Activated CD8-positive, alpha-beta T cell treated with anti-CD3 and anti-CD28 coated beads for 36 hours (primary cell): ENCODE measurements around the gene HNRNPK. TPM values are rescaled to one million over a fixed set of nuclear protein-coding genes. Genes with fewer than 3 reads are reported as not detected.
A peak's percentile ranks its signal among the peaks of the same experiment; 100 is the strongest.

Experiments used
- ATAC-seq: fragments of 200-7000 bp; cut with Tn5 transposase; one replicate; pipeline ENCODE4 v1.10.0; 2021; ENCODE audit warnings: mild to moderate bottlenecking, moderate library complexity
- CTCF ChIA-PET: fragments of 350-600 bp; sonication (Branson Sonifier 250); formaldehyde crosslinking; loops from one replicate; lab custom pipeline; 2021; ENCODE audit warnings: antibody characterized with exemption; lab: Charles Lee
- POLR2A ChIA-PET: fragments of 350-600 bp; sonication (Branson Sonifier 250); formaldehyde crosslinking; loops from one replicate; lab custom pipeline; 2021; ENCODE audit warnings: antibody characterized with exemption; lab: Charles Lee
- DNase-seq: peaks from one replicate; pipeline ENCODE4 v3.0.0-alpha.2; 2020
- H3K27ac Mint-ChIP-seq: one replicate; pipeline ENCODE4 v1.8.0; 2021; ENCODE audit warnings: mild to moderate bottlenecking, mixed read lengths
- H3K27me3 Mint-ChIP-seq: one replicate; pipeline ENCODE4 v1.8.0; 2021; ENCODE audit warnings: mixed read lengths
- H3K36me3 Mint-ChIP-seq: one replicate; pipeline ENCODE4 v1.8.0; 2021; ENCODE audit warnings: low read depth, mixed read lengths
- H3K4me1 Mint-ChIP-seq: one replicate; pipeline ENCODE4 v1.8.0; 2021; ENCODE audit warnings: low read depth, mixed read lengths
- H3K4me3 Mint-ChIP-seq: one replicate; pipeline ENCODE4 v1.8.0; 2021; ENCODE audit warnings: mild to moderate bottlenecking, moderate library complexity, mixed read lengths
- H3K9me3 Mint-ChIP-seq: one replicate; pipeline ENCODE4 v1.8.0; 2021; ENCODE audit warnings: mixed read lengths
- intact Hi-C: fragments of 100-400 bp; cut with micrococcal nuclease; formaldehyde crosslinking; loops from one replicate; pipeline ENCODE4 v1.10.0; 2022
- total RNA-seq, 2 experiments: library from RNA; stranded (reverse); gene quantifications; one replicate each; pipeline ENCODE4 v1.2.3, GENCODE V29; 2021
- TF ChIP-seq, protein P1 (sequence below): fragments of 200-600 bp; IDR thresholded peaks from one replicate; pipeline ENCODE4 v1.8.0; 2022; ENCODE audit warnings: antibody characterized with exemption, mild to moderate bottlenecking

Gene HNRNPK
- total RNA-seq, 2 experiments from 2014 or later: 761 to 773 TPM

DNA sequence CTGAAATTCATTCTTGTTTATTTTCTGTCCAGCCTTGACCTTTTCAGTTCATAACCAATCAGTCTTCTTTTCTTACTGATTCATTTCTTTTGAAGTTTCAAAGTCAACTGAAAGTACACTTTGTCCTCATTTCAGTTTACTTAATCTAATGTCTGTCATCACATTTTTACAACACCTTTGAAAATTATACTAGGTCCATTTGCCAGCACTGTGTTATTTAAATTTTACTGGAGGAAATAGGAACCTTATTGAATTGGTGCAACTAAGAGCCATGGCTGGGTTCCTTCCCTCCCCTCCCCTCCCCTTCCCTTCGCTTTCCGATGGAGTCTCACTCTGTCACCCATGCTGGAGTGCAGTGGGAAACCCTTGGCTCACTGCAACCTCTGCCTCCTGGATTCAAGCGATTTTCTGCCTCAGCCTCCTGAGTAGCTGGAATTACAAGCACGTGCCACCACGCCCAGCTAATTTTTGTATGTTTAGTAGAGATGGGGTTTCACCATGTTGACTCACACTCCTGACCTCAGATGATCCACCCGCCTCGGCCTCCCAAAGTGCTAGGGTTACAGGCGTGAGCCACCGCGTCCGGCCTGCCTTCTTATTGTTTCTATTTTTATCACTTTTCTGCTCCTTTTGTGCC is 6.9 kb upstream of the HNRNPK start:
- DNase-seq: peak; percentile 55
- Mint-ChIP-seq H3K9me3 (no peaks in the 10 kb centered on the region), H3K27me3 (no peaks in the 10 kb centered on the region), H3K36me3 (peaks cover 37% of the 10 kb centered on the region), H3K4me3 (no peak overlapping the region), H3K27ac (no peak overlapping the region), H3K4me1 (peaks cover 30% of the 10 kb centered on the region)
- ChIA-PET POLR2A (interaction anchor here (1.0 kb wide), 1 partner anchor 66 kb away, joined by 3 read pairs; no protein-coding TSS in a partner anchor), CTCF (interaction anchor here (0.8 kb wide), 1 partner anchor 328 kb away, joined by 3 read pairs; no protein-coding TSS in a partner anchor)
- TF ChIP-seq, protein P1, sequence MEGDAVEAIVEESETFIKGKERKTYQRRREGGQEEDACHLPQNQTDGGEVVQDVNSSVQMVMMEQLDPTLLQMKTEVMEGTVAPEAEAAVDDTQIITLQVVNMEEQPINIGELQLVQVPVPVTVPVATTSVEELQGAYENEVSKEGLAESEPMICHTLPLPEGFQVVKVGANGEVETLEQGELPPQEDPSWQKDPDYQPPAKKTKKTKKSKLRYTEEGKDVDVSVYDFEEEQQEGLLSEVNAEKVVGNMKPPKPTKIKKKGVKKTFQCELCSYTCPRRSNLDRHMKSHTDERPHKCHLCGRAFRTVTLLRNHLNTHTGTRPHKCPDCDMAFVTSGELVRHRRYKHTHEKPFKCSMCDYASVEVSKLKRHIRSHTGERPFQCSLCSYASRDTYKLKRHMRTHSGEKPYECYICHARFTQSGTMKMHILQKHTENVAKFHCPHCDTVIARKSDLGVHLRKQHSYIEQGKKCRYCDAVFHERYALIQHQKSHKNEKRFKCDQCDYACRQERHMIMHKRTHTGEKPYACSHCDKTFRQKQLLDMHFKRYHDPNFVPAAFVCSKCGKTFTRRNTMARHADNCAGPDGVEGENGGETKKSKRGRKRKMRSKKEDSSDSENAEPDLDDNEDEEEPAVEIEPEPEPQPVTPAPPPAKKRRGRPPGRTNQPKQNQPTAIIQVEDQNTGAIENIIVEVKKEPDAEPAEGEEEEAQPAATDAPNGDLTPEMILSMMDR: no peak
- peak; percentile 49 for ATAC-seq
- intact Hi-C loops: no loop called here

DNA sequence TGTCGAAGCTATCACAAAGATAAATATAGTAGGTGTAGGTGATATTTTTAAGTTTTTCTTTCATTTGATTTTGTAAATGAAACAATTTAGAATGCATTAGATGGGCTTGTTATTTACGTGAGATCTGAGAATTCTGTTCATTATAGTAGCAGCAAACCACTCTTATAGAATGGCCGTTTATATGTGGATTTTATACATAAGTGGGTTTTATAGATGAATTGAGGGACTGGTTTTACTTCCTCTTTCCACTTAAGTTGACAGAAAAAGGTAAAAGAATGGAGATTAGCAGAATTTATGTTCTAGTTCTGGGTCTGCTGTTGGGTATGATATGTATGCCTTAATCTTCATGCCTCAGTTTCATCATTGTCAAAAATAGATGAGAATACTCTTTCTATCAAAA is 6.2 kb upstream of the HNRNPK start:
- no peak overlapping the region for H3K4me3 Mint-ChIP-seq
- H3K27ac Mint-ChIP-seq: no peak overlapping the region
- no peak for ATAC-seq
- H3K27me3 Mint-ChIP-seq: no peaks in the 10 kb centered on the region
- H3K9me3 Mint-ChIP-seq: no peaks in the 10 kb centered on the region
- DNase-seq: no peak
- ChIA-PET POLR2A (no interaction called here), CTCF (no interaction called here)
- TF ChIP-seq, protein P1: no peak
- intact Hi-C loops: no loop called here
- peaks cover 32% of the 10 kb centered on the region for H3K4me1 Mint-ChIP-seq
- peaks cover 43% of the 10 kb centered on the region for H3K36me3 Mint-ChIP-seq

DNA sequence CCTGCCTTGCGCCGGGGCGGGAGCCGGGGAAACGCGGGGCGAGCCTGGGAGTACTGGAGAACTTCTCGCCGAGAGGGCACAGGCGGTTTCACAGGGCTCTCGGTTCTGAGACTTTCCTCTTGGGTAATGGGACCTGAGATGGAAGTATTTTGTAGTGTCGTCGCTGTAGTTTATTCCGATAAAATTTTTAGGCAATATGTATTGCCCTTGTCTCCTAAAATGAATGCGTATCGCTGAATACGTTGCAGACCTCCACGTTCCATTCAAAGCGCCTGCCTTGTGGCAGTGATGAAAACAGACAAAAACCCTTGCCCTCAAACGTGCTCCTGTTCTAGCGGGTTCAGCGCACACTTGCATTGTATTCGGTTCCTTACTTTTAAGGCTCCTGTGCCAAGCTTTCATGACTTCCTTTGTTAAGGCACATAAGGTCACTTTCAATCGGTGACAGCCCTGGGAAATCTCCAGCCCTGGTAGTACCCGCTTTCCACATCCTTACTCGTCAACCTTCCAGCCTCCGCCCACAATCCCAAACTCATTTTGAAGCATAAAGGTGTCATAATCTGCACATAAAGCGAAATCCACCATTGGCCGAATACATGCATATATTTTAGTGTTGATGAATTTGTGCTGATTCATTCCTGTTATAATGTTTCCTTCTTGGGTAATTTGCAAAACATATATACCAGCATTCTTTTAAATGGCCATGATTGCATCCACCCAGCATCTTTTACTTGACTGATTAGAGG is 1.3 kb upstream of the HNRNPK start:
- intact Hi-C loops: loop anchor here (5.0 kb wide), 1 partner anchor 59 kb away; the partner anchor contains the start of gene KIF27
- H3K36me3 Mint-ChIP-seq: peaks cover 44% of the 10 kb centered on the region
- DNase-seq (no peak), ATAC-seq (no peak)
- H3K4me1 Mint-ChIP-seq: peaks cover 34% of the 10 kb centered on the region
- no peaks in the 10 kb centered on the region for H3K9me3 Mint-ChIP-seq
- H3K27me3 Mint-ChIP-seq: no peaks in the 10 kb centered on the region
- peak overlapping the region; percentile 97 for H3K4me3 Mint-ChIP-seq
- POLR2A ChIA-PET: interaction anchor here (0.6 to 7.3 kb wide), 9 partner anchors 10 to 316 kb away, joined by 3 to 224 read pairs (median 5); partner anchors contain the start of gene KIF27
- TF ChIP-seq, protein P1: no peak
- CTCF ChIA-PET: interaction anchor here (0.7 to 1.2 kb wide), 2 partner anchors 11 to 63 kb away, joined by 3 read pairs; no protein-coding TSS in a partner anchor
- H3K27ac Mint-ChIP-seq: peak overlapping the region; percentile 97

DNA sequence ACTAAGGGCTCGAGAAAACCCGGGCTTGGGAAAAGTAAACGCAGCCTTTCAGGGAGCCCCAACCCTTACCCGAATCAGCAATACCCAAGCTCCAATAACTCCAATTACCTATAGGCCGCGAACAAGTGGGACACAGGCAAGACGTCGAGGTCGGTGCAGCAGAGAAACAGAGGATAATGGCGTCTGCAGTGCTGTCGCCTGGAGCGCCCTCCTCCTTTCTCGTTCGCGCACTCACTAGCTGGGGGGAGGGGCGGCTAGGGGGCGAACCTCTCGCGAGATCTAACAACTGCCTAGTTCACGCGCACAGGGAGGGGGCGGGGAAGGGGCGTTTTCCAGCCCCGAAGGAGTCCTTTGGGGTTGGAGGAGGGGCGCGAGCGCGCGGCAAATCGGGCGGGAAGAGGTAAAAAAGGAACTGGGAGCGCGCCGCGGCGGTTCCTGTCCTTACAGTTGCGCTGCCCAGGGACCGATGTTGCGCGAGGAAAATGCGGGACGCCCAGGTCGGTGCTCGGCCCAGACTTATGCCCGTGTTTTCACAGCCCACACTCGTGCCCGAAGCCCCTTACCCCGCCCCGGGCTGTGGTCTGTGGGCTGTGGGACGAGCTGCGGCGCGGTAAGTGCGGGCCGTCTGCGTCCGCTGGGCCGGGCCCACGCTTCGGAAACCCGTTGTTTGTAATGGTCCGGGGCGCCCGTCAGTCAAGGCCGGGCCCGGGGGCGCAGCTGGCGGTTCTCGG is 545 bp upstream of the HNRNPK start, which contains the start of gene RMI1:
TSS of gene RMI1 (plus strand) at position 411 of the 731 bp plus-strand sequence. CDS start 20,182 bp downstream, outside the sequence.
- H3K4me1 Mint-ChIP-seq: peaks cover 39% of the 10 kb centered on the region
- peak; percentile 84 for ATAC-seq
- intact Hi-C loops: loop anchor here (5.0 kb wide), 1 partner anchor 58 kb away; the partner anchor contains the start of gene KIF27
- H3K27ac Mint-ChIP-seq: peak within 1 kb of the TSS; percentile 97
- CTCF ChIA-PET: interaction anchor here (0.7 to 1.2 kb wide), 4 partner anchors 10 to 63 kb away, joined by 3 to 4 read pairs (median 3); partner anchors contain the start of gene KIF27
- DNase-seq: peak; percentile 100
- peaks cover 51% of the 10 kb centered on the region for H3K36me3 Mint-ChIP-seq
- TF ChIP-seq, protein P1: no peak
- no peaks in the 10 kb centered on the region for H3K27me3 Mint-ChIP-seq
- H3K9me3 Mint-ChIP-seq: no peaks in the 10 kb centered on the region
- peak within 1 kb of the TSS; percentile 97 for H3K4me3 Mint-ChIP-seq
- POLR2A ChIA-PET: interaction anchor here (0.6 to 7.3 kb wide), 14 partner anchors 10 to 359 kb away, joined by 3 to 224 read pairs (median 4); partner anchors contain the start of gene KIF27
